WTC11 (cell line): ENCODE results near the gene TPX2. TPM values are rescaled to one million over a fixed set of nuclear protein-coding genes. Genes with fewer than 3 reads are reported as not detected.

Source experiments
- ATAC-seq: fragments of 200-7000 bp; cut with Tn5 transposase; 2 replicates; pipeline ENCODE4 v1.10.0; 2021; ENCODE audit warnings: mild to moderate bottlenecking, moderate library complexity
- CTCF ChIA-PET: fragments of 300-600 bp; sonication (Branson Sonifier 250); formaldehyde crosslinking; loops from one replicate; lab custom pipeline; 2021; ENCODE audit warnings: antibody characterized with exemption; lab: Charles Lee
- POLR2A ChIA-PET: fragments of 350-600 bp; sonication (Branson Sonifier 250); formaldehyde crosslinking; loops from one replicate; lab custom pipeline; 2021; ENCODE audit warnings: antibody characterized with exemption; lab: Charles Lee
- DNase-seq: peaks from one replicate; pipeline ENCODE4 v3.0.0; 2021; ENCODE audit warnings: low spot score
- H3K27ac Mint-ChIP-seq: 2 replicates; pipeline ENCODE4 v1.8.0; 2021; ENCODE audit warnings: mixed read lengths
- H3K27me3 Mint-ChIP-seq: 2 replicates; pipeline ENCODE4 v1.8.0; 2021; ENCODE audit warnings: low read depth, mild to moderate bottlenecking, moderate library complexity, mixed read lengths
- H3K36me3 Mint-ChIP-seq: 2 replicates; pipeline ENCODE4 v1.8.0; 2021; ENCODE audit warnings: mixed read lengths
- H3K4me1 Mint-ChIP-seq: 2 replicates; pipeline ENCODE4 v1.8.0; 2022; ENCODE audit warnings: mixed read lengths
- H3K4me3 Mint-ChIP-seq: 2 replicates; pipeline ENCODE4 v1.8.0; 2021; ENCODE audit warnings: mild to moderate bottlenecking, moderate library complexity, mixed read lengths
- H3K9me3 Mint-ChIP-seq: 2 replicates; pipeline ENCODE4 v1.8.0; 2021; ENCODE audit warnings: mixed read lengths
- ATF6 ChIP-seq: sonication (generic); formaldehyde crosslinking; IDR thresholded peaks from 2 replicates; pipeline ENCODE4 v1.8.1; 2023; ENCODE audit warnings: mild to moderate bottlenecking, missing genetic modification reagents
- E2F4 ChIP-seq: sonication (generic); formaldehyde crosslinking; IDR thresholded peaks from 2 replicates; pipeline ENCODE4 v1.8.1; 2022; ENCODE audit warnings: low read depth, mild to moderate bottlenecking, moderate library complexity, missing genetic modification reagents, borderline replicate concordance
- ESRRA ChIP-seq: sonication (generic); formaldehyde crosslinking; IDR thresholded peaks from 2 replicates; pipeline ENCODE4 v1.8.1; 2022; ENCODE audit warnings: mild to moderate bottlenecking, missing genetic modification reagents, borderline replicate concordance
- FOXK1 ChIP-seq: sonication (generic); formaldehyde crosslinking; IDR thresholded peaks from 2 replicates; pipeline ENCODE4 v1.8.0; 2022; ENCODE audit warnings: mild to moderate bottlenecking, moderate library complexity, missing genetic modification reagents
- JAZF1 ChIP-seq: fragments of 250-450 bp; sonication (Bioruptor Pico); IDR thresholded peaks from 2 replicates; pipeline ENCODE4 v1.9.0; 2021; ENCODE audit warnings: moderate library complexity, mild to moderate bottlenecking, inconsistent platforms
- JUN ChIP-seq: sonication (generic); formaldehyde crosslinking; IDR thresholded peaks from 2 replicates; pipeline ENCODE4 v1.8.0; 2023; ENCODE audit warnings: mild to moderate bottlenecking, missing genetic modification reagents
- NR1H2 ChIP-seq: sonication (generic); formaldehyde crosslinking; IDR thresholded peaks from 2 replicates; pipeline ENCODE4 v1.9.0; 2021; ENCODE audit warnings: mild to moderate bottlenecking, moderate library complexity, missing genetic modification reagents
- OVOL2 ChIP-seq: fragments of 250-450 bp; sonication (Bioruptor Pico); IDR thresholded peaks from 2 replicates; pipeline ENCODE4 v1.9.0; 2021; ENCODE audit warnings: mild to moderate bottlenecking, borderline replicate concordance
- PRRX2 ChIP-seq: fragments of 250-450 bp; sonication (Bioruptor Pico); IDR thresholded peaks from 2 replicates; pipeline ENCODE4 v1.8.0; 2021; ENCODE audit warnings: mild to moderate bottlenecking
- SMAD4 ChIP-seq: sonication (generic); formaldehyde crosslinking; IDR thresholded peaks from 2 replicates; pipeline ENCODE4 v1.8.0; 2022; ENCODE audit warnings: mild to moderate bottlenecking, missing genetic modification reagents
- STAT6 ChIP-seq: sonication (generic); formaldehyde crosslinking; conservative IDR thresholded peaks from 2 replicates; pipeline ENCODE4 v1.8.1; 2023; ENCODE audit warnings: mild to moderate bottlenecking, low read depth, missing genetic modification reagents, moderate library complexity
- ZBTB43 ChIP-seq: sonication (generic); formaldehyde crosslinking; IDR thresholded peaks from 2 replicates; pipeline ENCODE4 v1.8.1; 2023; ENCODE audit warnings: mild to moderate bottlenecking, missing genetic modification reagents
- ZNF416 ChIP-seq: fragments of 250-450 bp; sonication (Bioruptor Pico); IDR thresholded peaks from 2 replicates; pipeline ENCODE4 v1.9.0; 2021; ENCODE audit warnings: mild to moderate bottlenecking, inconsistent platforms
- ZNF512 ChIP-seq: sonication (generic); formaldehyde crosslinking; IDR thresholded peaks from 2 replicates; pipeline ENCODE4 v1.8.1; 2022; ENCODE audit warnings: missing genetic modification reagents, borderline replicate concordance
- ZNF671 ChIP-seq: fragments of 250-450 bp; sonication (Bioruptor Pico); IDR thresholded peaks from 2 replicates; pipeline ENCODE4 v1.8.0; 2021; ENCODE audit warnings: mild to moderate bottlenecking
- total RNA-seq: library from RNA; stranded (reverse); gene quantifications from 3 replicates; pipeline ENCODE4 v1.2.3, GENCODE V29; 2021
- TF ChIP-seq, protein P1 (sequence below): fragments of 250-450 bp; sonication (Bioruptor Pico); IDR thresholded peaks from 2 replicates; pipeline ENCODE4 v2.1.2; 2022; ENCODE audit warnings: mild to moderate bottlenecking, moderate library complexity
- TF ChIP-seq, protein P2 (sequence below): sonication (generic); formaldehyde crosslinking; IDR thresholded peaks from 2 replicates; pipeline ENCODE4 v1.8.1; 2023; ENCODE audit warnings: mild to moderate bottlenecking, missing genetic modification reagents, moderate library complexity
- TF ChIP-seq, protein P3 (sequence below): fragments of 250-450 bp; sonication (Bioruptor Pico); IDR thresholded peaks from 2 replicates; pipeline ENCODE4 v1.9.0; 2021; ENCODE audit warnings: moderate library complexity, mild to moderate bottlenecking, inconsistent platforms, borderline replicate concordance
- TF ChIP-seq, protein P4 (sequence below): sonication (generic); formaldehyde crosslinking; IDR thresholded peaks from 2 replicates; pipeline ENCODE4 v1.8.0; 2022; ENCODE audit warnings: missing genetic modification reagents
- TF ChIP-seq, protein P5 (sequence below): sonication (generic); formaldehyde crosslinking; IDR thresholded peaks from 2 replicates; pipeline ENCODE4 v1.8.1; 2023; ENCODE audit warnings: mild to moderate bottlenecking, missing genetic modification reagents, moderate library complexity

Gene TPX2
- total RNA-seq, 1 experiment from 2014 or later: 123 TPM

DNA sequence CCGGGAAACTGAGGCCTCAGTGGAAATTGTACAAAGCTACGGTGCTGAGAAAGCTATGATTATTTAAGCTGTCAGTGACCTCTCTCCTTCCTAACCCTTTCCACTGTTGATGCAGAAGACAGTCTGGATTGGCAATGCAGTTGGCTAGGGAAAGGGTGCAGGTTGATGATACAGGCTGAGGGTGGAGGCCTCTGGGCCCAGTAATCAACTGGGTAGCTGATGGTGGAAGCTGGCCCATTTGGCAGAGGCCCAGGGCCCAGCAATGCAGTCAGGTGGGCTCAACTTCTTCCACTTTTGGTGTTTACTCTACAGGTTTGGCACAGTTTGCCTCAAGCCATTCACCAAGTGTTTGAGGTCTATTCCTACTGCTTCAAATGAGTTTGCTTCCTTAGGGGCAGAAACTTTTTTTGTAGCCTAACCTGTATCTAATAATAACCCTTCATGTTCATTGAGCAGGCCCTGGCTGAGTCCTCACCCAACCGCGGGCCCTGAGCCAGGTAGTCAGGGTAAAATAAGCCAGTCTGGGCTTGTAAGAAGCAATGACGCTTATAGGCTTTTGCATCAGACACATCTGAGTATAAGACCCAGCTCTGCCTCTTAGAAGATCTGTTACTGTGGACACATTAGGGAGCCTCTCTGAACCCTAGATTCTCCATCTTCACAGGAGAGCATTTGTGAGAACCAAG is 28.5 kb upstream of the TPX2 start:
- ATAC-seq (no peak), DNase-seq (no peak)
- no peak overlapping the region for H3K4me3 Mint-ChIP-seq
- peaks cover 71% of the 10 kb centered on the region for H3K4me1 Mint-ChIP-seq
- H3K9me3 Mint-ChIP-seq: no peaks in the 10 kb centered on the region
- ChIA-PET POLR2A (no interaction called here), CTCF (interaction anchor here (5.4 kb wide), 1 partner anchor 13 kb away, joined by 69 read pairs; the partner anchor contains the start of gene BCL2L1)
- TF ChIP-seq, protein P1, sequence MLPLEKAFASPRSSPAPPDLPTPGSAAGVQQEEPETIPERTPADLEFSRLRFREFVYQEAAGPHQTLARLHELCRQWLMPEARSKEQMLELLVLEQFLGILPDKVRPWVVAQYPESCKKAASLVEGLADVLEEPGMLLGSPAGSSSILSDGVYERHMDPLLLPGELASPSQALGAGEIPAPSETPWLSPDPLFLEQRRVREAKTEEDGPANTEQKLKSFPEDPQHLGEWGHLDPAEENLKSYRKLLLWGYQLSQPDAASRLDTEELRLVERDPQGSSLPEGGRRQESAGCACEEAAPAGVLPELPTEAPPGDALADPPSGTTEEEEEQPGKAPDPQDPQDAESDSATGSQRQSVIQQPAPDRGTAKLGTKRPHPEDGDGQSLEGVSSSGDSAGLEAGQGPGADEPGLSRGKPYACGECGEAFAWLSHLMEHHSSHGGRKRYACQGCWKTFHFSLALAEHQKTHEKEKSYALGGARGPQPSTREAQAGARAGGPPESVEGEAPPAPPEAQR (CRISPR knock-in tag): no peak
- no peak for TF ChIP-seq JUN (CRISPR knock-in tag)
- TF ChIP-seq, protein P2, sequence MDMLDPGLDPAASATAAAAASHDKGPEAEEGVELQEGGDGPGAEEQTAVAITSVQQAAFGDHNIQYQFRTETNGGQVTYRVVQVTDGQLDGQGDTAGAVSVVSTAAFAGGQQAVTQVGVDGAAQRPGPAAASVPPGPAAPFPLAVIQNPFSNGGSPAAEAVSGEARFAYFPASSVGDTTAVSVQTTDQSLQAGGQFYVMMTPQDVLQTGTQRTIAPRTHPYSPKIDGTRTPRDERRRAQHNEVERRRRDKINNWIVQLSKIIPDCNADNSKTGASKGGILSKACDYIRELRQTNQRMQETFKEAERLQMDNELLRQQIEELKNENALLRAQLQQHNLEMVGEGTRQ: no peak
- TF ChIP-seq JAZF1 (CRISPR knock-in tag): no peak
- no peak for TF ChIP-seq ZNF512 (CRISPR knock-in tag)
- no peak for TF ChIP-seq ZNF671 (CRISPR knock-in tag)
- TF ChIP-seq OVOL2 (CRISPR knock-in tag): no peak
- no peak for TF ChIP-seq ZNF416 (CRISPR knock-in tag)
- TF ChIP-seq PRRX2 (CRISPR knock-in tag): no peak
- TF ChIP-seq STAT6: no peak
- TF ChIP-seq SMAD4 (CRISPR knock-in tag): no peak
- TF ChIP-seq, protein P3, sequence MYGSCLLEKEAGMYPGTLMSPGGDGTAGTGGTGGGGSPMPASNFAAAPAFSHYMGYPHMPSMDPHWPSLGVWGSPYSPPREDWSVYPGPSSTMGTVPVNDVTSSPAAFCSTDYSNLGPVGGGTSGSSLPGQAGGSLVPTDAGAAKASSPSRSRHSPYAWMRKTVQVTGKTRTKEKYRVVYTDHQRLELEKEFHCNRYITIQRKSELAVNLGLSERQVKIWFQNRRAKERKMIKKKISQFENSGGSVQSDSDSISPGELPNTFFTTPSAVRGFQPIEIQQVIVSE (CRISPR knock-in tag): no peak
- no peak for TF ChIP-seq NR1H2
- no peak for TF ChIP-seq ZBTB43 (CRISPR knock-in tag)
- TF ChIP-seq E2F4 (CRISPR knock-in tag): no peak
- TF ChIP-seq, protein P4, sequence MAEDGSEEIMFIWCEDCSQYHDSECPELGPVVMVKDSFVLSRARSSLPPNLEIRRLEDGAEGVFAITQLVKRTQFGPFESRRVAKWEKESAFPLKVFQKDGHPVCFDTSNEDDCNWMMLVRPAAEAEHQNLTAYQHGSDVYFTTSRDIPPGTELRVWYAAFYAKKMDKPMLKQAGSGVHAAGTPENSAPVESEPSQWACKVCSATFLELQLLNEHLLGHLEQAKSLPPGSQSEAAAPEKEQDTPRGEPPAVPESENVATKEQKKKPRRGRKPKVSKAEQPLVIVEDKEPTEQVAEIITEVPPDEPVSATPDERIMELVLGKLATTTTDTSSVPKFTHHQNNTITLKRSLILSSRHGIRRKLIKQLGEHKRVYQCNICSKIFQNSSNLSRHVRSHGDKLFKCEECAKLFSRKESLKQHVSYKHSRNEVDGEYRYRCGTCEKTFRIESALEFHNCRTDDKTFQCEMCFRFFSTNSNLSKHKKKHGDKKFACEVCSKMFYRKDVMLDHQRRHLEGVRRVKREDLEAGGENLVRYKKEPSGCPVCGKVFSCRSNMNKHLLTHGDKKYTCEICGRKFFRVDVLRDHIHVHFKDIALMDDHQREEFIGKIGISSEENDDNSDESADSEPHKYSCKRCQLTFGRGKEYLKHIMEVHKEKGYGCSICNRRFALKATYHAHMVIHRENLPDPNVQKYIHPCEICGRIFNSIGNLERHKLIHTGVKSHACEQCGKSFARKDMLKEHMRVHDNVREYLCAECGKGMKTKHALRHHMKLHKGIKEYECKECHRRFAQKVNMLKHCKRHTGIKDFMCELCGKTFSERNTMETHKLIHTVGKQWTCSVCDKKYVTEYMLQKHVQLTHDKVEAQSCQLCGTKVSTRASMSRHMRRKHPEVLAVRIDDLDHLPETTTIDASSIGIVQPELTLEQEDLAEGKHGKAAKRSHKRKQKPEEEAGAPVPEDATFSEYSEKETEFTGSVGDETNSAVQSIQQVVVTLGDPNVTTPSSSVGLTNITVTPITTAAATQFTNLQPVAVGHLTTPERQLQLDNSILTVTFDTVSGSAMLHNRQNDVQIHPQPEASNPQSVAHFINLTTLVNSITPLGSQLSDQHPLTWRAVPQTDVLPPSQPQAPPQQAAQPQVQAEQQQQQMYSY: no peak
- TF ChIP-seq FOXK1 (CRISPR knock-in tag): no peak
- TF ChIP-seq, protein P5, sequence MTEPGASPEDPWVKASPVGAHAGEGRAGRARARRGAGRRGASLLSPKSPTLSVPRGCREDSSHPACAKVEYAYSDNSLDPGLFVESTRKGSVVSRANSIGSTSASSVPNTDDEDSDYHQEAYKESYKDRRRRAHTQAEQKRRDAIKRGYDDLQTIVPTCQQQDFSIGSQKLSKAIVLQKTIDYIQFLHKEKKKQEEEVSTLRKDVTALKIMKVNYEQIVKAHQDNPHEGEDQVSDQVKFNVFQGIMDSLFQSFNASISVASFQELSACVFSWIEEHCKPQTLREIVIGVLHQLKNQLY: no peak
- no peak for TF ChIP-seq ESRRA
- TF ChIP-seq ATF6 (CRISPR knock-in tag): no peak
- no peaks in the 10 kb centered on the region for H3K27me3 Mint-ChIP-seq
- peak overlapping the region; percentile 78 for H3K27ac Mint-ChIP-seq
- H3K36me3 Mint-ChIP-seq: peaks cover 28% of the 10 kb centered on the region
